Measurements from ENCODE around the gene BEX3.

DNA sequence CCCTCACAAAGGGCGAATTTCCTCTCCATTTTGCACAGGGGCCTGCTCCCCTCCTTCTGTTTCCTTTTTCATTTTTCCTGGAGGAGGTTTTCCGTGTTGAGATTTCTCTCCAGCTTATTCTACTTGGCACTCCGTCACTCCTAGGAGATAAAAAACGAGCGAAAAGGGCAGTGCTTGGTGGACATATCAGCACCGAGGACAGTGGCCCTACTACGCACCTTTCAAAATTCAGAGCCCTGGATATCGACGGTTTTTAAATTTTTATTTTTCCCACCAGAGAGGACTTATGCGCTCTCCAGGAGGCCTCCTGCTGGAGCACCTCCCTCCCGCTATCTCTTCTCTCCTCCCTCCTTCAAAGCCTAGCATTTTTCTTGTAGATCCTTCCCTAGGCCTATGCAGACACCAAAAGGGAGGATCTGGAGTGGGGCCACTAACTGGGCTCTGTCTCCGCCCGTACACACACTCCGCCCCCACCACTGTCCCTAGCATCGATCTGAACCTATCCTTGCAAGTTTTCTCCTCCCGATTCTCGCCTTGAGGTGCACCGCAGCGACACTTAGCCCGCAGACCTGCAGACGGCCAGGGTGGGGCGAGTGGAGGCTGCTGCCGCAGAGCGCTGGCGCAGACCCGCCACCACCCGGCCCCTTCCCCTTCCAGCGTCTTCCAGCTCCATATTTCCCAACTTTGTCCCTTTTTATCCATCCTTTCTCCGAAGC, 28.5 kb upstream of the BEX3 start:
- no peak for TF ChIP-seq EZH2phosphoT487 (IDR thresholded peaks at IDR 0.05; ENCODE audit: borderline replicate concordance, low read depth, low read length)
- TF ChIP-seq, protein P1, sequence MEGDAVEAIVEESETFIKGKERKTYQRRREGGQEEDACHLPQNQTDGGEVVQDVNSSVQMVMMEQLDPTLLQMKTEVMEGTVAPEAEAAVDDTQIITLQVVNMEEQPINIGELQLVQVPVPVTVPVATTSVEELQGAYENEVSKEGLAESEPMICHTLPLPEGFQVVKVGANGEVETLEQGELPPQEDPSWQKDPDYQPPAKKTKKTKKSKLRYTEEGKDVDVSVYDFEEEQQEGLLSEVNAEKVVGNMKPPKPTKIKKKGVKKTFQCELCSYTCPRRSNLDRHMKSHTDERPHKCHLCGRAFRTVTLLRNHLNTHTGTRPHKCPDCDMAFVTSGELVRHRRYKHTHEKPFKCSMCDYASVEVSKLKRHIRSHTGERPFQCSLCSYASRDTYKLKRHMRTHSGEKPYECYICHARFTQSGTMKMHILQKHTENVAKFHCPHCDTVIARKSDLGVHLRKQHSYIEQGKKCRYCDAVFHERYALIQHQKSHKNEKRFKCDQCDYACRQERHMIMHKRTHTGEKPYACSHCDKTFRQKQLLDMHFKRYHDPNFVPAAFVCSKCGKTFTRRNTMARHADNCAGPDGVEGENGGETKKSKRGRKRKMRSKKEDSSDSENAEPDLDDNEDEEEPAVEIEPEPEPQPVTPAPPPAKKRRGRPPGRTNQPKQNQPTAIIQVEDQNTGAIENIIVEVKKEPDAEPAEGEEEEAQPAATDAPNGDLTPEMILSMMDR (conservative IDR thresholded peaks at IDR 0.05; ENCODE audit: low read length) = no peak
